Natural killer cell treated with Interleukin-12 subunit alpha and Interleukin-12 subunit beta and Interleukin-15 and Interleukin-18, amount 100 ng/mL, for 72 hours (primary cell): ENCODE results near the gene MUC5AC. TPM values are rescaled to one million over a fixed set of nuclear protein-coding genes. Genes with fewer than 3 reads are reported as not detected.
"Not testable (repeated sequence)": the region's sequence is repeated elsewhere in the genome, so short reads cannot be mapped to it uniquely, and the experiment has no call there.

Source experiments
- ATAC-seq, 2 donors: fragments of 150-1000 bp; cut with Tn5 transposase in 1 of 2; sonication (Bioruptor Pico), chemical (Tn5 transposase) in 1 of 2; 2 replicates each; pipeline ENCODE4 v1.10.0; 2021
- DNase-seq: peaks from one replicate; pipeline ENCODE4 v3.0.0; 2022; ENCODE audit warnings: low spot score
- H3K27ac Mint-ChIP-seq, 2 donors: 1 replicate in 1 of 2; 2 replicates in 1 of 2; pipeline ENCODE4 v1.8.0; 2022; ENCODE audit warnings: mixed read lengths in 2 of 2, mild to moderate bottlenecking in 1 of 2, moderate library complexity in 1 of 2
- H3K27me3 Mint-ChIP-seq, 2 donors: 1 replicate in 1 of 2; 2 replicates in 1 of 2; pipeline ENCODE4 v1.8.0; 2022; ENCODE audit warnings: mixed read lengths in 2 of 2
- H3K36me3 Mint-ChIP-seq: one replicate; pipeline ENCODE4 v1.8.0; 2022; ENCODE audit warnings: mixed read lengths
- H3K4me1 Mint-ChIP-seq, 2 donors: 1 replicate in 1 of 2; 2 replicates in 1 of 2; pipeline ENCODE4 v1.8.0; 2022; ENCODE audit warnings: low read depth in 2 of 2, mixed read lengths in 2 of 2, mild to moderate bottlenecking in 1 of 2
- H3K4me3 Mint-ChIP-seq: one replicate; pipeline ENCODE4 v1.8.0; 2022; ENCODE audit warnings: mixed read lengths
- H3K9me3 Mint-ChIP-seq: 2 replicates; pipeline ENCODE4 v1.8.0; 2022; ENCODE audit warnings: mixed read lengths
- total RNA-seq, 2 donors: library from RNA; stranded (reverse); gene quantifications; one replicate each; pipeline ENCODE4 v1.2.3, GENCODE V29; 2022

MUC5AC gene
- total RNA-seq, 2 donors from 2014 or later, result not detected

DNA sequence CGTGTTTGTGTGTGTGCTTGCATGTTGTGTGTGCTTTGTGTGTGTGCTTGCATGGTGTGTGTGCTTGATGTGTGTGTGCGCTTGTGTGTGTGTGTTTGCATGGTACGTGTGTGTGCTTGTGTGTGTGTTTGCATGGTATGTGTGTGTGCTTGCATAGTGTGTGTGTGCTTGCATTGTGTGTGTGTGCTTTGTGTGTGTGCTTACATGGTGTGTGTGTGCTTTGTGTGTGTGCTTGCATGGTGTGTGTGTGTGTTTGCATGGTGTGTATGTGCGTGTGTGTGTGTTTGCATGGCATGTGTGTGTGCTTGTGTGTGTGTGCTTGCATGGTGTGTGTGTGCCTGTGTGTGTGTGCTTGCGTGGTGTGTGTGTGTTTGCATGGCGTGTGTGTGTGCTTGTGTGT lies 10.0 kb upstream of the MUC5AC start:
- peaks cover 10 to 13% of the 10 kb centered on the region in 2 donors for H3K27me3 Mint-ChIP-seq
- no peak for ATAC-seq
- peaks cover 9% of the 10 kb centered on the region for H3K36me3 Mint-ChIP-seq
- H3K27ac Mint-ChIP-seq, result no peak overlapping the region
- no peak for DNase-seq
- H3K4me1 Mint-ChIP-seq, result peaks cover 0 to 11% of the 10 kb centered on the region in 2 donors
- peaks cover 12% of the 10 kb centered on the region for H3K9me3 Mint-ChIP-seq
- H3K4me3 Mint-ChIP-seq, result no peak overlapping the region

DNA sequence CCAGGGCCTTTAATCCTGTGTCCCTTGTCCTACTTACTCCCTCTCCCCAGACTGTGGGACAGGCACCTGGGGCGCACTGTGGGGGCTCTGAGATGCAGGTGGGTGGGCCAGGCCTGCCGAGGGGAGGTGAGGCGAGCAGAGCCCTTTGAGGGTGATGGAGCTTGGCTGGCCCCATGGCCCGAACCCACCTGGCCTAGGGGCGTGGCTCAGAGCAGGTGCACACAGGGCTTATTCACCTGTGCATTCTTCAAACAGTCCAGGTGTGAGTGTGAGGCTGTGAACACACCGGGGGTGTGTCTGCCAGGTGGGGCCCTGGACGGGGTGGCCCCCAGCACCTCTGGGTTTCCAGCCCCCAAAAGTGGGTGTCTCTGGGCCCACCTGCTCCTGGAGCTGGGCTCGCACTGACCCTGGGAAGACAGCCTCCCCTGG lies 9.0 kb upstream of the MUC5AC start:
- Mint-ChIP-seq H3K27me3 (peaks cover 6 to 13% of the 10 kb centered on the region in 2 donors), H3K27ac (no peak overlapping the region), H3K4me3 (no peak overlapping the region), H3K4me1 (peaks cover 0 to 11% of the 10 kb centered on the region in 2 donors), H3K9me3 (peaks cover 8% of the 10 kb centered on the region), H3K36me3 (no peaks in the 10 kb centered on the region)
- no peak for DNase-seq
- ATAC-seq, result no peak

DNA sequence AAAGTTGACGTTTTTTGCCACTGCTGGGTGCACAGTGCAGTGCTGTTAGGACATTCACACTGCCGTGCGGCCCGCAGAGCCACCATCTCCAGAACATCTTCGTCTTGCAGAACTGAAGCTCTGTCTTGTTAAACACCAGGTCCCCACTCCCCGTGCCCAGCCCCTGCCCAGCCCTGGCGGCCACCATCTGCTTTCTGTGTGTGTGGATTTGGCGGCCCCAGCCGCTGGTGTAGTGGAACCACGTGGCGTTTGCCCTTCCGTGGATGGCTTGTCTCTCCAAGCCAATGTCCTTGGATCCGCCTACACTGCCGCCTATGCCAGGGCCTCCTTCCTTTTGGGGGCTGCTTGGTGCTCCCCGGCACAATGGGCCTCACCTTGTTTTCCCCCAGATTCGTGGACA lies 8.2 kb upstream of the MUC5AC start:
- Mint-ChIP-seq H3K4me3 (no peak overlapping the region), H3K9me3 (peaks cover 8% of the 10 kb centered on the region), H3K4me1 (peaks cover 0 to 11% of the 10 kb centered on the region in 2 donors), H3K36me3 (no peaks in the 10 kb centered on the region), H3K27me3 (peaks cover 6 to 13% of the 10 kb centered on the region in 2 donors), H3K27ac (no peak overlapping the region)
- ATAC-seq (no peak), DNase-seq (no peak)

DNA sequence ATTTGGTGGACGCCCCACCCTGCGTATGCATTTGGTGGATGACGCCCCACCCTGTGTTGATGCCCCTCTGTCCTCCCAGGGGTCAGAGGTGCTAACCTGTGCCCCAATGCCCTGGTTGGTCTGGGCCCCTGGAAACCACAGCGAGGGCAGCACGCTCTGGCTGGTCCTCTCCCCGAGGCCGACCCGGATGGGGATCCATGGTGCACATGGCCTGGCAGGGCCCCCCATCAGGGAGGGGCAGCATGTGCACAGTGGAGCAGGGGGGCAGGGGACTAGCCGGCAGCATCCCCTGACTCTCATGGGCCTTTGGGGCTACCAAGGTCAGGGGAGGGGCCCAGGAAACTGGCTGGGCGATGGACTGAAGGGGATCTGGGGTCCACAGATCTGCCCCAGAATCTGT lies 7.6 kb upstream of the MUC5AC start:
- no peak overlapping the region for H3K27ac Mint-ChIP-seq
- no peaks in the 10 kb centered on the region for H3K36me3 Mint-ChIP-seq
- ATAC-seq, result no peak
- peaks cover 8% of the 10 kb centered on the region for H3K9me3 Mint-ChIP-seq
- no peak overlapping the region for H3K4me3 Mint-ChIP-seq
- DNase-seq, result no peak
- H3K27me3 Mint-ChIP-seq, result peaks cover 6 to 13% of the 10 kb centered on the region in 2 donors
- peaks cover 0 to 11% of the 10 kb centered on the region in 2 donors for H3K4me1 Mint-ChIP-seq

DNA sequence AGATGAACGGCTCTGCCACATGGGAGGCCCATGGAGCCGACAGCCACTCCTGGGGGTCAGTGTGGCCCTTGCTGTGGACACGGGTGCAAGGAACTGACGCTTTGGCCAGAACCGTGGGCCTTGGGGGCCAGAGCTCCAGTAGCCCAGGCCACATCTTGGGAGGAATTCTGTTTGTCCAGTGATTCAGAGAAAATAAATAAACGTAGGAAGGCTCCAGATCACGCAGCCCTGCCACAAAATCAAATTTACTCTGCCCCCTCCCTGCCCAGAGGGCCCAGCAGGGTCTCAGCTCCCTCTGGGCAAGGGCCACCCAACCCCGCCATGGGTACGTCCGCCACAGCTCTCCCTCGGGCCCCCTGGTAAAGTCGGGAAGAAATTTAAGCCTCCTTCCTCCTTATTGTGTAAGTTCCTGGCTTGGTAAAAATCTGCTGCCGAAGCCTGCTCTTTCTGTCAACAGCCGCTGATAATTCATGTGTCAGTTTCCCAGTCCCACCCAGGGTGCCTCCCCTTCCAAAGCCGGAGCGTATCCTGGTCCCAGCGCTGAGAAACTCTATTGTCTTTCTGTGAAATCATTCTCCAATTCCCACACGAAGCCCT lies 6.9 kb upstream of the MUC5AC start:
- Mint-ChIP-seq H3K27ac (no peak overlapping the region), H3K4me3 (no peak overlapping the region)

DNA sequence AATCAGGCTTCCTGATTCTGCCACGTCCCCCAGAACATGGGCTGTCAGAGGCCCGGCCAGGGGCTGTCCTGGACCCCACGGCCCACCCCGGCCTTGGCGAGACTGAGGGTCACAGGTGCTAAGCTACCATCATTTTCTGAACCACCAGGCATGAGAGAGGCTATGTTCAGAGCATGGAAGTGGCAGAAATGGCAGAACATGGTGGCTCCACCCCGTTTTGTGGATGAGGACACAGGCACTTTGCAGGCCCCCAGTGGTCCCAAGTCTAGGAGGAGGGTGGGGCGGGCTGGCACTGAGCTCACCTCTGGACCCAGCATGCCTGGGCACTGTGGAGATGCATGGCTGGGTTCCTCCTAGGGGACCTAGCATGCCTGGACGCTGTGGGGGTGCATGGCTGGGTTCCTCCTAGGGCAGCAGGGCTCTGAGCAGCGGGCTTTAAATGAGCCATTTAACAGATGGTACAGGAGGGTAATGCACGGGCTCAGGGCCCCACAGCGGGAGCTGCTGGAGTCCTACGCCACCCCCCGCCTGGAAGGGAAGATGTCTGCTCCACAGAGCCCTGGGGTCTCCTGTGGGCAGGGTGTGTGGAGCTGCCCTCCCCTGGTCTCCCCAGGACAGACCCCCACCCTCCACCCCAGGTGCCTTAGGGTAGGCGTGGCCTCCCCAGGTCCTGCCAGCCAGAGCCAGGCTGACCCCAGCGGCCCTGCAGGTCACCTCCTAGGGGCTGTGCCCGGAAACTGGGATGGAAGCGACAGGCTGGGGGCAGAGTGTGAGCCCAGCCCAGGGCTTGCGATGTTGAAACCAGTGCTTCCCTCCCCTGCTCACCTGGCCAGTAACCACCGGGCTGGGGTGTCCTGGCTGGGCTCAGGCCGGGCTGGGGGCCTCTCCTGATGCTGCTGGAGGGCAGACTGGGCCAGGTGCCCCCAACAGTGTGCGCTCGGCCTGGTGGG lies 6.1 kb upstream of the MUC5AC start:
- Mint-ChIP-seq H3K4me1 (peaks cover 0 to 11% of the 10 kb centered on the region in 2 donors), H3K9me3 (peaks cover 8% of the 10 kb centered on the region), H3K27ac (no peak overlapping the region), H3K36me3 (no peaks in the 10 kb centered on the region), H3K4me3 (no peak overlapping the region), H3K27me3 (peaks cover 6 to 13% of the 10 kb centered on the region in 2 donors)
- DNase-seq (no peak), ATAC-seq (peak in 1 of 2 donors; percentile 30)

More for the DNA sequence above, 6.9 kb upstream of the MUC5AC start:
- H3K36me3 Mint-ChIP-seq, result no peaks in the 10 kb centered on the region
- H3K9me3 Mint-ChIP-seq, result peaks cover 8% of the 10 kb centered on the region
- ATAC-seq, result no peak
- peaks cover 0 to 11% of the 10 kb centered on the region in 2 donors for H3K4me1 Mint-ChIP-seq
- DNase-seq, result no peak
- H3K27me3 Mint-ChIP-seq, result peaks cover 6 to 13% of the 10 kb centered on the region in 2 donors

DNA sequence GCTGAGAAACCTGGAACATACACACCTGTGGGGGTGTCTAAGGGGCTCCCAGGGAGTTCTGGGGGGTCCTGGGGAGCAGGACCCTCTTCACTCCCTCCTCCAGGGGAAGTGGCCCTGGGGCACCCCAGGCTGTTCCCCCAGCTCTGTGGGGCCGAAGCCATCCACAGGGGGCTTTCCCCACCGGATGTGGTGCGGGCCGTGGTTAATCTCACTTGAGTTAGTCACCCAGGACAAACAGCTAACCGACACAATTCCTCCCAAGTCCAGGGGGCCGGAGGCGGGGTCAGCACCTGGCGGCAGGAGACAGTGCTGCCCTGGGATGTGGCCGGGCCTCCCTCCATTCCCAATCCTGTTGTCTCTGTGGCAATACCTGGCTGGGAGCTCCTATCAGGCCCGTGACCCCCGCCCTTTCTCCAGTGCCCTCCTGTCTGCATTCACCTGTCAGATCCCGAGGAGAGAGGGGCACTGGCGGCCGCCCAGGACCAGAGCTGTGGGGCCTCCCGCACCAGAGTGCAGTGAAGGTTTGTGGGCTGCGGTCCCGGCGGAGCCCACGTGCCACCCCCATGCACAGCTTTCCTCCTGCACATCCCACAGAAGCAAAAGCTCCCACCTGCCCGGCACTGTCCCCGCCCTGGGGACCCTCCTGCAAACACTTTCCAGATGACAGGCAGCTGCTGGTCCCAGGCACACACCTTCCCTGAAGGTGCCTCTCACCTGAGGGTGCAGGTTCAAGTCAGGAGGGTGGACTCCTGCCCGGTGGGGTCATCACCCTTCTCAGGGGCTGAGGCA lies 5.2 kb upstream of the MUC5AC start:
- ATAC-seq, result peak; percentile 74 to 76
- Mint-ChIP-seq H3K27ac (no peak overlapping the region), H3K4me1 (peaks cover 0 to 9% of the 10 kb centered on the region in 2 donors)

DNA sequence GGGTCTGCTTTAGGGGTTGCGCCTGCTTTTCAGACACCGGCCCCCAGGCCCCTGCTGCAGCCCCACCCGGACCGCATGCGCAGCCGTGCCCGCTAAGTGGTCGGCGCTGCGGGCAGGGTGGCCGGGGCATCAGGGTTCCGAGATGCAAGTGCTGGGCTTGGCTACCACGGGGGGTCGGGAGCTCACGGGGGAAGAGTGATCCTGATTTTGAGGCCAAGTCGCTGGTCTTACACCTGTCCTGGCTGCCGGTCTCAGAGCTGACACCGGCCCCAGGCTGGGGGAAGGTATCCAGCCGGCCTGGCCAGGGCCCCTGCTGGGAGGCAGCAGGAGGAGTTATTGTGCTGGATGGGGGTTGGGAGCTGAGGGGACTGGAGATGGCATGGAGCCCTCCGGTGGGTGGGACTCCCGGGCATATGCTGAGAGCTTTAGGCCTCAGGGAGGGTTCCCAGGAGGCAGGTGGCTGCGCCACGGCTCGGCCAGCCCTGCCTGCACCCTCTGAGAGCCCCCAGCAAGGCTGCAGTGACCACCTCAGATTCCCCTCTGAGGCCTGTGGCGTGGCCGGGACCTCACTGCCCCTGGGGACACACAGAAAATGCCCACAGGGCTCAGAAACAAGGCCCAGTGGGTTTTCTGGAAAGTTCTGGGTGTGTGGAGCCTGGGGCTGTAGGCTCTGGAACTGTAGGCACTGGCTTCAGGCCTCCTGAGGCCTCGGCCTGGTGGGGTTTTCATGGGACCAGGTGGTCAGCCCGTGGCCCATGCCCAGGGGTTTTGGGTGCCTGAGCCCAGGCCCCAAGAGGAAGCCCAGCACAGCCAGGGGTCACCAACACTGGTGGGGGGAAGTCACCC lies 4.4 kb upstream of the MUC5AC start:
- ATAC-seq (no peak), DNase-seq (no peak)
- Mint-ChIP-seq H3K4me1 (peaks cover 0 to under 1% of the 10 kb centered on the region in 2 donors), H3K36me3 (no peaks in the 10 kb centered on the region), H3K9me3 (no peaks in the 10 kb centered on the region), H3K27ac (no peak overlapping the region), H3K27me3 (peaks cover under 1 to 4% of the 10 kb centered on the region in 2 donors), H3K4me3 (no peak overlapping the region)

More for the DNA sequence above, 5.2 kb upstream of the MUC5AC start:
- peaks cover 4 to 8% of the 10 kb centered on the region in 2 donors for H3K27me3 Mint-ChIP-seq
- peaks cover 4% of the 10 kb centered on the region for H3K9me3 Mint-ChIP-seq
- no peak overlapping the region for H3K4me3 Mint-ChIP-seq
- no peaks in the 10 kb centered on the region for H3K36me3 Mint-ChIP-seq
- peak; percentile 80 for DNase-seq

DNA sequence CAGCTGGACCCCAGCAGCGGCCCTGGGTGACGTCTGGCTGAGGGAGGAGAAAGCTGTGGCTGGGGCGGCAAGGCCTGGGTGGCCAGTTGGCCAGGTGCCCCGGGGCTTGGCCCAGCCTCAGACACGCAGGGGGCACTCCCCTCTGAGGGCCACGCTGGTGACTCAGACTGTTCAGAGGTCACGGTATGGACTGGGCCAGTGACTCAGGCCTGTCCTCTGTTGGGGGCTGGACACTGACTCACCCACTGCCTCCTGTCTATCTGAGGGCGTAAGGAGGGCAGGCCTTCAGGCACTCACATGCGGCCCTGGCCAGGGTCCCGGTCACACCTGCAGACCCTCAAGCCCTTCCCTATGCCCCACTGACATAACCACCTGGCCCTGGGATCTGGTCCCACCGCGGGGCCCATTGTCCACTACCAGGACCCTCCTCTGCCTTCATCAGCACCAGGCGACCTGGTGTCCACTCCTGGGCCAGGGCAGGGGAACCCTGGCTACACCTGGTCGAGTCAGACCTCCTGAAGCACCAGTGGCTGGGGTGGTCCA lies 3.7 kb upstream of the MUC5AC start:
- Mint-ChIP-seq H3K36me3 (no peaks in the 10 kb centered on the region), H3K9me3 (no peaks in the 10 kb centered on the region), H3K27me3 (peaks cover 0 to 4% of the 10 kb centered on the region in 2 donors), H3K4me3 (no peak overlapping the region), H3K27ac (no peak overlapping the region), H3K4me1 (no peaks in the 10 kb centered on the region)
- ATAC-seq (peak; percentile 51 to 65), DNase-seq (no peak)

DNA sequence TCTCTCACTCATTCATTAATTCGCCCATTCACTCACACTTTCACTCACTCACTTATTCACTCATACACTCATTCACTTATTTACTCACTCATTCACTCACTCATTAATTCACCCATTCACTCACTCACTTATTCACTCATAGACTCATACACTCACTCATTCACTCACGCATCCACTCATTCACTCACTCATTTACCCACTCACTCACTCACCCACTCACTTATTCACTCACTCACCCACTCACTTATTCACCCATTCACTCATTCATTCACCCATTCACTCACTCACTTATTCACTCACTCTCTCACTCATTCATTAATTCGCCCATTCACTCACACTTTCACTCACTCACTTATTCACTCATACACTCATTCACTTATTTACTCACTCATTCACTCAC lies 3.1 kb upstream of the MUC5AC start:
- DNase-seq, H3K27me3 Mint-ChIP-seq, H3K36me3 Mint-ChIP-seq, H3K4me1 Mint-ChIP-seq, H3K27ac Mint-ChIP-seq, H3K9me3 Mint-ChIP-seq, ATAC-seq, H3K4me3 Mint-ChIP-seq: not testable (repeated sequence)

DNA sequence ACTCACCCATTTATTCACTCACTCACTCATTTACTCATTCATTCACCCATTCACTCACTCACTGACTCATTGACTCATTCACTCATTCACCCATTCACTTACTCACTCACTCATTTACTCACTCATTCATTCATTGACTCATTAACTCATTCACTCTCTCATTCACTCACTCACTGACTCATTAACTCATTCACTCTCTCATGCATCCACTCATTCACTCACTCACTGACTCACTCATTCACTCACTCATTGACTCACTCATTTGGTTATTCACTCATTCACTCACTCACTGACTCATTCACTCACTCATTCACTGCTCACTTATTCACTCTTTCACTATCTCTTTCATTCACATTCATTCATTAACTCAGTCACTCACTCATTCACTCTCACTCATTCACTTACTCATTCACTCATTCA lies 2.5 kb upstream of the MUC5AC start:
- H3K36me3 Mint-ChIP-seq, result no peaks in the 10 kb centered on the region
- H3K9me3 Mint-ChIP-seq, result no peaks in the 10 kb centered on the region
- peaks cover 0 to 4% of the 10 kb centered on the region in 2 donors for H3K27me3 Mint-ChIP-seq
- H3K4me1 Mint-ChIP-seq, result no peaks in the 10 kb centered on the region
- H3K27ac Mint-ChIP-seq, result no peak overlapping the region
- ATAC-seq (no peak), DNase-seq (no peak)
- H3K4me3 Mint-ChIP-seq, result no peak overlapping the region

DNA sequence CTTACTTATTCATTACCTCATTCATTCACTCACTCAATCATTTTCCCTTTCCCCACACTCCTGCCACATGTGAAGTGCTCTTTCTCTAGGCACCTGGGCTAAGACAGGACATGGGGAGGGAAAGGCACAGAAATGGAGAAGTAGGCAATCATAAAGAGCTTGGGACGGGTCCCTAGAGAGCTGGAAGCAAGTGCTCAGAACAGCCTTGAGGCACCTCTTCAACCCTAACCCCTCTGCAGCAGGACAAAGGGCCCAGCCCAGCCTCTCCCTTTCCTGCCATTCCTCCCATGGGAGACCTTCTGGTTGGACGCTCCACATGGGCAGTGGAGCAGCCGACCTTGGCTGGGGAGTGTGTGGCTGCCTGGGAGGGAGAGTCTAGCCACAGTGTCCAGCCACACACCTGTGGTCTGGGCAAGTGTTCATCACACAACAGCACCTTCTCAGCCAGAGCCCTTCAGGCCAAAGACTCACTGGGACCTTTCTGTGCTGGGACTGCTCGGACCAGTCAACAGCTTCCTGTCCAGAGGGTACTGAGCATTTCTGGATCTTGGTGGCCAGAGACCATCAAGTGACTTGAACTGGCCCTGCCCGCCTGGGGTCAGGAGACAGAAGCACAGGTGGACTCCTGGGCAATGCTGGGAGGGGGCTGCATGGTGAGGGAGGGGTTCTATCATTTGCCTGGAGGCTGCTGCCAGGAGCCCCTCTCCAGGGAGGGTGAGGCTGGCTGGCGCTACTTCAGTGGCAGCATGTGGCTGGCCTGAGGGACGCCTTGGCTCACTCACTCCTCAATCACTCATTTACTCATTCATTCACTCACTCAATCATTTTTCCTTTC lies 1.0 kb upstream of the MUC5AC start:
- DNase-seq, result no peak
- H3K27ac Mint-ChIP-seq, result no peak overlapping the region
- no peak overlapping the region for H3K4me3 Mint-ChIP-seq
- no peaks in the 10 kb centered on the region for H3K4me1 Mint-ChIP-seq
- no peaks in the 10 kb centered on the region for H3K27me3 Mint-ChIP-seq
- H3K36me3 Mint-ChIP-seq, result no peaks in the 10 kb centered on the region
- H3K9me3 Mint-ChIP-seq, result no peaks in the 10 kb centered on the region
- ATAC-seq, result no peak
